HL-60 (cell line): Measurements from ENCODE around the gene PITX2.

Experiments
- DNase-seq, 2 experiments: peaks; one replicate each; pipeline ENCODE4 v3.0.0-alpha.2; 2010 to 2020; ENCODE audit warnings: low read depth in 1 of 2, low spot score in 1 of 2
- H3K27ac ChIP-seq: fragments of 250-450 bp; sonication (Bioruptor Pico); replicated peaks from 2 replicates; pipeline ENCODE4 v1.5.1; 2020; ENCODE audit warnings: mild to moderate bottlenecking, moderate library complexity
- H3K27me3 ChIP-seq: fragments of 250-450 bp; sonication (Bioruptor Pico); 2 replicates; pipeline ENCODE4 v1.5.1; 2021; ENCODE audit warnings: mild to moderate bottlenecking, moderate library complexity; ENCODE audit not compliant: insufficient read depth, poor library complexity, severe bottlenecking
- H3K4me3 ChIP-seq: replicated peaks from 2 replicates; pipeline ENCODE4 v1.5.1; 2011; ENCODE audit warnings: mild to moderate bottlenecking, control low read depth, low read length; ENCODE audit not compliant: insufficient read depth
- CTCF ChIP-seq: IDR thresholded peaks from one replicate; pipeline ENCODE4 v1.5.1; 2011; ENCODE audit warnings: low read length, control low read depth, inconsistent platforms; ENCODE audit not compliant: insufficient read depth
- GABPA ChIP-seq: IDR thresholded peaks from 2 replicates; pipeline ENCODE4 v1.6.1; 2012; ENCODE audit warnings: low read depth
- POLR2AphosphoS5 ChIP-seq: IDR thresholded peaks from 2 replicates; pipeline ENCODE4 v1.6.1; 2012; ENCODE audit warnings: low read depth
- REST ChIP-seq: IDR thresholded peaks from 2 replicates; pipeline ENCODE4 v1.6.1; 2012; ENCODE audit warnings: low read depth; ENCODE audit not compliant: insufficient replicate concordance
- SPI1 ChIP-seq: IDR thresholded peaks from 2 replicates; pipeline ENCODE4 v1.6.1; 2012; ENCODE audit warnings: low read depth, mild to moderate bottlenecking, borderline replicate concordance

The PITX2 gene

GRCh38 chr4:110638089-110638746, 15.3 kb upstream of the PITX2 start:
- no peak for TF ChIP-seq GABPA
- TF ChIP-seq SPI1, result no peak
- no peak for TF ChIP-seq CTCF
- no peak for TF ChIP-seq POLR2AphosphoS5
- no peak for TF ChIP-seq REST
- H3K27ac ChIP-seq, result no peak overlapping the region
- no peak for DNase-seq
- H3K4me3 ChIP-seq, result no peak overlapping the region
- peaks cover 77% of the 10 kb centered on the region for H3K27me3 ChIP-seq

- H3K4me3 ChIP-seq, result no peak overlapping the region
- peaks cover 84% of the 10 kb centered on the region for H3K27me3 ChIP-seq
- H3K27ac ChIP-seq, result no peak overlapping the region
- TF ChIP-seq CTCF, result no peak
- no peak for TF ChIP-seq POLR2AphosphoS5
- TF ChIP-seq REST, result no peak
- no peak for TF ChIP-seq GABPA
- TF ChIP-seq SPI1, result no peak
- DNase-seq, result no peak
These were observed 14.7 kb upstream of the PITX2 start for GRCh38 chr4:110637408-110638088.

- Histone ChIP-seq H3K27me3 (peaks cover 86% of the 10 kb centered on the region), H3K27ac (no peak overlapping the region), H3K4me3 (no peak overlapping the region)
- DNase-seq, result no peak
- TF ChIP-seq SPI1 (no peak), REST (no peak), POLR2AphosphoS5 (no peak), GABPA (no peak), CTCF (no peak)
These were observed 14.0 kb upstream of the PITX2 start for GRCh38 chr4:110636680-110637407.
